NT2/D1 (cell line): Measurements from ENCODE around the gene TCEAL1.
"Not testable (repeated sequence)": the region's sequence is repeated elsewhere in the genome, so short reads cannot be mapped to it uniquely, and the experiment has no call there.

Experiments used
- YY1 ChIP-seq: IDR thresholded peaks from 2 replicates; pipeline ENCODE4 v1.6.1; 2011; ENCODE audit not compliant: insufficient read length, insufficient read depth
- ZNF274 ChIP-seq: IDR thresholded peaks from 2 replicates; pipeline ENCODE4 v1.6.1; 2011; ENCODE audit warnings: mild to moderate bottlenecking, low read depth, low read length

- not testable (repeated sequence) for TF ChIP-seq ZNF274, YY1
Measured at GRCh38 chrX:103655230-103656000, 26.6 kb downstream of the TCEAL1 start.
